H1 (cell line): ENCODE data around the gene FGD6. TPM values are rescaled to one million over a fixed set of nuclear protein-coding genes. Genes with fewer than 3 reads are reported as not detected.

Source experiments
- JUN ChIP-seq: IDR thresholded peaks from 2 replicates; pipeline ENCODE4 v1.6.1; 2011; ENCODE audit warnings: low read depth, mild to moderate bottlenecking, improper control_type of control experiment, low read length
- SP1 ChIP-seq: IDR thresholded peaks from 2 replicates; pipeline ENCODE4 v1.6.1; 2011; ENCODE audit warnings: low read depth, low read length
- polyA plus RNA-seq, 7 experiments: library from polyadenylated mRNA; depleted of rRNA in 3 of 7; stranded (reverse) in 5 of 7; unstranded in 2 of 7; fragments of >200 nt in 5 of 7; fragments of 200-250 nt in 2 of 7; gene quantifications; 1 replicate in 5 of 7; 2 replicates in 1 of 7; 4 replicates in 1 of 7; pipeline versions ENCODE4 v1.2.1 to v1.2.3, GENCODE V29; 2011 to 2013; ENCODE audit warnings: missing spikeins in 2 of 7, mixed read lengths in 2 of 7
- total RNA-seq: library from RNA; stranded (reverse); fragmentation: NEBNext Ultra II Directional; extraction: Animal tissue kit (Norgen Biotek cat#: 25700); gene quantifications from 2 replicates; pipeline ENCODE4 v1.2.1, GENCODE V29; 2021

The FGD6 gene
- total and polyA plus RNA-seq, 2 of the 8 experiments (the other 6 are each of a cell fraction or from before 2014, with no cell fraction given): 12.2 to 24.3 TPM

- TF ChIP-seq JUN: no peak
- TF ChIP-seq SP1: no peak
Observed at GRCh38 chr12:95204141-95204866, 13.0 kb downstream of the FGD6 start (continued).
